KMS-11 (cell line): Measurements from ENCODE around the gene SNRPB.
A peak's percentile ranks its signal among the peaks of the same experiment; 100 is the strongest.

Experiments
- H2AFZ ChIP-seq: fragments of 200-600 bp; sonication (generic); 2 replicates; pipeline ENCODE4 v1.6.1; 2016; ENCODE audit warnings: antibody characterized with exemption, mixed run types, low read depth
- H3K27ac ChIP-seq: fragments of 200-600 bp; sonication (generic); 2 replicates; pipeline ENCODE4 v1.6.1; 2016; ENCODE audit warnings: mild to moderate bottlenecking, mixed run types
- H3K27me3 ChIP-seq: fragments of 200-600 bp; sonication (generic); 2 replicates; pipeline ENCODE4 v1.6.1; 2017; ENCODE audit warnings: mild to moderate bottlenecking, low read depth, mixed run types, moderate library complexity; ENCODE audit not compliant: insufficient read depth
- H3K36me3 ChIP-seq: fragments of 200-600 bp; sonication (generic); 2 replicates; pipeline ENCODE4 v1.6.1; 2017; ENCODE audit warnings: mild to moderate bottlenecking, mixed run types; ENCODE audit not compliant: insufficient read depth
- H3K4me1 ChIP-seq: fragments of 200-600 bp; sonication (generic); 2 replicates; pipeline ENCODE4 v1.6.1; 2016; ENCODE audit warnings: mild to moderate bottlenecking, low read depth, mixed run types; ENCODE audit not compliant: poor library complexity, severe bottlenecking
- H3K4me2 ChIP-seq: fragments of 200-600 bp; sonication (generic); 2 replicates; pipeline ENCODE4 v1.7.0; 2016; ENCODE audit warnings: mild to moderate bottlenecking, mixed run types
- H3K4me3 ChIP-seq: fragments of 200-600 bp; sonication (generic); IDR thresholded peaks from 2 replicates; pipeline ENCODE4 v1.6.1; 2017; ENCODE audit warnings: low read depth, low read length, mixed read lengths; ENCODE audit not compliant: insufficient read depth
- H3K79me2 ChIP-seq: fragments of 200-600 bp; sonication (generic); 2 replicates; pipeline ENCODE4 v1.6.1; 2016; ENCODE audit warnings: low read depth, mixed run types; ENCODE audit not compliant: insufficient read depth
- H3K9ac ChIP-seq: fragments of 200-600 bp; sonication (generic); 2 replicates; pipeline ENCODE4 v1.6.1; 2016; ENCODE audit warnings: mild to moderate bottlenecking, mixed run types
- H4K20me1 ChIP-seq: fragments of 200-600 bp; sonication (generic); 2 replicates; pipeline ENCODE4 v1.6.1; 2016; ENCODE audit warnings: mild to moderate bottlenecking, mixed run types; ENCODE audit not compliant: insufficient read depth
- CTCF ChIP-seq: fragments of 200-600 bp; sonication (generic); conservative IDR thresholded peaks from 2 replicates; pipeline ENCODE4 v1.6.1; 2017; ENCODE audit warnings: low read depth, mild to moderate bottlenecking, antibody characterized with exemption, low read length, moderate library complexity, mixed read lengths

Gene SNRPB

GRCh38 chr20:2476742-2477615 is 6.4 kb upstream of the SNRPB start:
- Histone ChIP-seq H3K9ac (no peak overlapping the region), H3K27ac (no peak overlapping the region), H3K27me3 (no peaks in the 10 kb centered on the region), H3K36me3 (no peaks in the 10 kb centered on the region), H3K4me2 (no peak overlapping the region), H3K4me1 (no peaks in the 10 kb centered on the region), H3K4me3 (no peak overlapping the region), H4K20me1 (no peaks in the 10 kb centered on the region), H3K79me2 (no peaks in the 10 kb centered on the region), H2AFZ (no peak overlapping the region)
- TF ChIP-seq CTCF: no peak

GRCh38 chr20:2475850-2476741 is 5.5 kb upstream of the SNRPB start:
- no peak for TF ChIP-seq CTCF
- Histone ChIP-seq H3K27ac (no peak overlapping the region), H3K4me1 (no peaks in the 10 kb centered on the region), H3K4me2 (no peak overlapping the region), H3K36me3 (no peaks in the 10 kb centered on the region), H3K9ac (no peak overlapping the region), H3K4me3 (no peak overlapping the region), H3K79me2 (no peaks in the 10 kb centered on the region), H2AFZ (no peak overlapping the region), H4K20me1 (no peaks in the 10 kb centered on the region), H3K27me3 (no peaks in the 10 kb centered on the region)

- no peak overlapping the region for H3K4me2 ChIP-seq
- TF ChIP-seq CTCF: no peak
- no peak overlapping the region for H3K27ac ChIP-seq
- H3K36me3 ChIP-seq: no peaks in the 10 kb centered on the region
- H4K20me1 ChIP-seq: 0 out of 2 replicates have a peak, but pooled peaks cover 1% of the 10 kb centered on the region
- H3K79me2 ChIP-seq: peaks cover 21% of the 10 kb centered on the region
- H3K9ac ChIP-seq: no peak overlapping the region
- H3K4me1 ChIP-seq: peaks cover 7% of the 10 kb centered on the region
- H3K27me3 ChIP-seq: no peaks in the 10 kb centered on the region
- no peak overlapping the region for H2AFZ ChIP-seq
- no peak overlapping the region for H3K4me3 ChIP-seq
Observed at GRCh38 chr20:2473516-2473915, 2.9 kb upstream of the SNRPB start.

- no peaks in the 10 kb centered on the region for H3K27me3 ChIP-seq
- no peak overlapping the region for H3K4me3 ChIP-seq
- peak overlapping the region; percentile 80 for H3K4me2 ChIP-seq
- peaks cover 46% of the 10 kb centered on the region for H3K79me2 ChIP-seq
- H3K4me1 ChIP-seq: peaks cover 10% of the 10 kb centered on the region
- H2AFZ ChIP-seq: peak overlapping the region; percentile 38; the same call in 1 of the 2 replicates
- no peaks in the 10 kb centered on the region; the same call in 1 of the 2 replicates for H3K36me3 ChIP-seq
- H3K9ac ChIP-seq: peak overlapping the region; percentile 98
- H3K27ac ChIP-seq: peak overlapping the region; percentile 94
- TF ChIP-seq CTCF: no peak
- H4K20me1 ChIP-seq: peaks cover 11% of the 10 kb centered on the region; the same call in 1 of the 2 replicates
Observed at GRCh38 chr20:2469991-2470422, 582 bp downstream of the SNRPB start.
